Measurements from ENCODE around the gene ATP9B. TPM values are rescaled to one million over a fixed set of nuclear protein-coding genes. Genes with fewer than 3 reads are reported as not detected.

Gene ATP9B
- total and polyA plus RNA-seq, 4 donors = 7.1 to 31.4 (median 15.5) TPM

GRCh38 chr18:79344208-79344581, 275.0 kb downstream of the ATP9B start:
- DNase-seq (ENCODE audit: low spot score) = no peak
- TF ChIP-seq HNF4A (conservative IDR thresholded peaks at IDR 0.05) (no peak), ATF3 (IDR thresholded peaks at IDR 0.05) (no peak), FOXA2 (IDR thresholded peaks at IDR 0.05) (no peak), RXRA (IDR thresholded peaks at IDR 0.05) (no peak), MAX (IDR thresholded peaks at IDR 0.05) (no peak), HNF4G (IDR thresholded peaks at IDR 0.05) (no peak), CTCF (IDR thresholded peaks at IDR 0.05; ENCODE audit: low read depth, low read length, missing input control) (no peak), GABPA (IDR thresholded peaks at IDR 0.05 in 1 of 2, conservative IDR thresholded peaks at IDR 0.05 in 1 of 2) (no peak), EGR1 (IDR thresholded peaks at IDR 0.05; ENCODE audit: low read depth in 2 of 2) (no peak), JUND (IDR thresholded peaks at IDR 0.05) (no peak), YY1 (IDR thresholded peaks at IDR 0.05) (no peak), FOXA1 (IDR thresholded peaks at IDR 0.05) (no peak), NR2F2 (IDR thresholded peaks at IDR 0.05) (no peak), TAF1 (conservative IDR thresholded peaks at IDR 0.05) (no peak), REST (IDR thresholded peaks at IDR 0.05) (no peak), RAD21 (IDR thresholded peaks at IDR 0.05) (no peak), ZBTB33 (IDR thresholded peaks at IDR 0.05) (no peak)
- Histone ChIP-seq H3K9ac (ENCODE audit: low read depth in 1 of 2, low read length in 2 of 2) (no peak overlapping the region), H3K4me1 (ENCODE audit: control insufficient read depth in 4 of 4, insufficient read depth in 4 of 4, low read length in 3 of 4) (peaks cover 0 to 4% (median 0%) of the 10 kb centered on the region in 4 donors), H3K9me3 (ENCODE audit: control insufficient read depth in 4 of 4, low read length in 3 of 4) (no peaks in the 10 kb centered on the region), H3K4me3 (ENCODE audit: low read depth in 1 of 3, low read length in 3 of 3) (no peak overlapping the region), H3K27ac (ENCODE audit: low read depth in 1 of 2, low read length in 2 of 2) (no peak overlapping the region), H3K36me3 (ENCODE audit: control insufficient read depth in 4 of 4, insufficient read depth in 3 of 4, low read depth in 1 of 4, low read length in 3 of 4) (peaks cover 7 to 41% (median 24%) of the 10 kb centered on the region in 4 donors), H3K27me3 (ENCODE audit: control insufficient read depth in 4 of 4, insufficient read depth in 4 of 4, low read length in 3 of 4) (no peaks in the 10 kb centered on the region)
- 87% methylated on average over 2 of the region's 2 CpGs for WGBS

- Histone ChIP-seq H3K4me3 (ENCODE audit: low read depth in 1 of 3, low read length in 3 of 3) (no peak overlapping the region), H3K27ac (ENCODE audit: low read depth in 1 of 2, low read length in 2 of 2) (no peak overlapping the region), H3K4me1 (ENCODE audit: control insufficient read depth in 4 of 4, insufficient read depth in 4 of 4, low read length in 3 of 4) (peaks cover 0 to 4% (median 0%) of the 10 kb centered on the region in 4 donors), H3K9me3 (ENCODE audit: control insufficient read depth in 4 of 4, low read length in 3 of 4) (no peaks in the 10 kb centered on the region), H3K36me3 (ENCODE audit: control insufficient read depth in 4 of 4, insufficient read depth in 3 of 4, low read depth in 1 of 4, low read length in 3 of 4) (peaks cover 7 to 38% (median 26%) of the 10 kb centered on the region in 4 donors), H3K27me3 (ENCODE audit: control insufficient read depth in 4 of 4, insufficient read depth in 4 of 4, low read length in 3 of 4) (no peaks in the 10 kb centered on the region), H3K9ac (ENCODE audit: low read depth in 1 of 2, low read length in 2 of 2) (no peak overlapping the region)
- 98% methylated on average over 11 of the region's 11 CpGs for WGBS
- no peak for DNase-seq (ENCODE audit: low spot score)
- TF ChIP-seq YY1 (IDR thresholded peaks at IDR 0.05) = no peak
- no peak for TF ChIP-seq ATF3 (IDR thresholded peaks at IDR 0.05)
- no peak for TF ChIP-seq REST (IDR thresholded peaks at IDR 0.05)
- TF ChIP-seq SP1 (IDR thresholded peaks at IDR 0.05) = no peak
- TF ChIP-seq FOXA2 (IDR thresholded peaks at IDR 0.05) = no peak
- TF ChIP-seq FOXA1 (IDR thresholded peaks at IDR 0.05) = no peak
- TF ChIP-seq HNF4G (IDR thresholded peaks at IDR 0.05) = no peak
- no peak for TF ChIP-seq ZBTB33 (IDR thresholded peaks at IDR 0.05)
Observed at GRCh38 chr18:79345366-79345765, 276.2 kb downstream of the ATP9B start.

All from liver (tissue), 9 donors.